HepG2 (cell line): ENCODE results near the gene RAPGEF2. TPM values are rescaled to one million over a fixed set of nuclear protein-coding genes. Genes with fewer than 3 reads are reported as not detected.

Experiments
- ATAC-seq: fragments of 200-7000 bp; cut with Tn5 transposase; 3 replicates; pipeline ENCODE4 v1.9.1; 2020; ENCODE audit warnings: mild to moderate bottlenecking, moderate library complexity
- BruUV-seq: library from RNA; stranded (reverse); fragments of 400-500 nt; replicated peaks from 2 replicates; lab custom pipeline; 2021; lab: Mats Ljungman, UMichigan
- CTCF ChIA-PET: fragments of 300-600 bp; formaldehyde crosslinking; extraction: SDS; loops from one replicate; lab custom pipeline; 2021; ENCODE audit warnings: low total read pairs, inconsistent platforms, low intra/inter-chr PET ratio; lab: Yijun Ruan, JAX
- POLR2A ChIA-PET: fragments of 350-600 bp; sonication (Branson Sonifier 250); formaldehyde crosslinking; loops from one replicate; lab custom pipeline; 2020; ENCODE audit warnings: antibody characterized with exemption, inconsistent platforms; lab: Yijun Ruan, JAX
- DNase-seq: peaks from one replicate; pipeline ENCODE4 v3.0.0-alpha.2; 2015; ENCODE audit warnings: low spot score
- FAIRE-seq: peaks from 3 replicates; lab custom pipeline; 2011; peaks lifted over from hg19 to GRCh38; lab: Jason Lieb, UNC
- H2AFZ ChIP-seq: one replicate; pipeline ENCODE4 v1.6.1; 2011; ENCODE audit warnings: low read length, inconsistent platforms
- H3K27ac ChIP-seq: fragments of 300-600 bp; 3 replicates; pipeline ENCODE4 v1.8.0; 2011; ENCODE audit warnings: mixed run types, mild to moderate bottlenecking, mixed read lengths, low read length, inconsistent platforms; ENCODE audit not compliant: insufficient read depth; ENCODE audit errors: extremely low read length
- H3K27me3 ChIP-seq, 2 experiments: fragments of 200-600 bp in 1 of 2; 2 replicates in 1 of 2; 3 replicates in 1 of 2; pipeline versions ENCODE4 v1.6.0 to v1.8.0; 2011; ENCODE audit warnings: low read length in 2 of 2, mild to moderate bottlenecking in 2 of 2, moderate library complexity in 2 of 2, inconsistent platforms in 1 of 2; ENCODE audit not compliant: insufficient read depth in 2 of 2, control insufficient read depth in 1 of 2
- H3K36me3 ChIP-seq, 2 experiments: fragments of 200-600 bp in 1 of 2; replicated peaks in 1 of 2; 2 replicates in 1 of 2; 3 replicates in 1 of 2; pipeline versions ENCODE4 v1.5.1 to v1.8.0; 2011; ENCODE audit warnings: low read length in 2 of 2, inconsistent platforms in 1 of 2; ENCODE audit not compliant: insufficient read depth in 2 of 2, control insufficient read depth in 1 of 2
- H3K4me1 ChIP-seq: 2 replicates; pipeline ENCODE4 v1.5.1; 2012; ENCODE audit warnings: low read length, inconsistent platforms; ENCODE audit not compliant: insufficient read depth
- H3K4me2 ChIP-seq: 2 replicates; pipeline ENCODE4 v1.6.0; 2011; ENCODE audit warnings: low read depth, low read length, inconsistent platforms
- H3K4me3 ChIP-seq, 3 experiments: fragments of 200-600 bp in 1 of 3; sonication (generic), shearing (Covaris generic) in 1 of 3; replicated peaks in 1 of 3; 2 replicates each; pipeline ENCODE4 v1.5.1; 2011 to 2016; ENCODE audit warnings: low read length in 3 of 3, inconsistent platforms in 2 of 3, low read depth in 2 of 3, mild to moderate bottlenecking in 2 of 3, control low read depth in 1 of 3, mixed read lengths in 1 of 3; ENCODE audit not compliant: insufficient read depth in 1 of 3
- H3K79me2 ChIP-seq: one replicate; pipeline ENCODE4 v1.6.1; 2011; ENCODE audit warnings: low read length, inconsistent platforms; ENCODE audit not compliant: insufficient read depth
- H3K9ac ChIP-seq: 2 replicates; pipeline ENCODE4 v1.6.0; 2011; ENCODE audit warnings: mild to moderate bottlenecking, low read depth, low read length, inconsistent platforms; ENCODE audit not compliant: insufficient read depth
- H3K9me3 ChIP-seq: 2 replicates; pipeline ENCODE4 v1.5.1; 2012; ENCODE audit warnings: mild to moderate bottlenecking, low read length
- H4K20me1 ChIP-seq: 2 replicates; pipeline ENCODE4 v1.6.0; 2011; ENCODE audit warnings: inconsistent platforms, mild to moderate bottlenecking, low read length, moderate library complexity; ENCODE audit not compliant: insufficient read depth
- AHDC1 ChIP-seq: sonication (generic); formaldehyde crosslinking; IDR thresholded peaks from 2 replicates; pipeline ENCODE4 v1.5.1; 2020; ENCODE audit warnings: mild to moderate bottlenecking, missing genetic modification reagents, borderline replicate concordance
- CREB1 ChIP-seq, 2 experiments: fragments of 450-650 bp in 1 of 2; IDR thresholded peaks; 2 replicates each; pipeline ENCODE4 v1.6.1; 2016 to 2017; ENCODE audit warnings: control low read depth in 1 of 2, mild to moderate bottlenecking in 1 of 2, missing compliant biosample characterization in 1 of 2, missing genetic modification characterization in 1 of 2
- DMTF1 ChIP-seq: sonication (generic); formaldehyde crosslinking; IDR thresholded peaks from 2 replicates; pipeline ENCODE4 v1.4.0; 2020; ENCODE audit warnings: mild to moderate bottlenecking, missing genetic modification reagents
- ELF4 ChIP-seq: sonication (generic); formaldehyde crosslinking; IDR thresholded peaks from 2 replicates; pipeline ENCODE4 v1.5.0; 2020; ENCODE audit warnings: missing genetic modification reagents, mild to moderate bottlenecking, moderate library complexity, borderline replicate concordance
- SAP130 ChIP-seq: IDR thresholded peaks from 2 replicates; pipeline ENCODE4 v1.6.1; 2016; ENCODE audit warnings: low read depth
- TEAD2 ChIP-seq: sonication (generic); formaldehyde crosslinking; IDR thresholded peaks from 2 replicates; pipeline ENCODE4 v1.9.0; 2021; ENCODE audit warnings: missing genetic modification reagents
- ZNF577 ChIP-seq: sonication (generic); formaldehyde crosslinking; IDR thresholded peaks from 2 replicates; pipeline ENCODE4 v1.4.0; 2020; ENCODE audit warnings: mild to moderate bottlenecking, low read depth, missing genetic modification reagents, borderline replicate concordance
- ZNF792 ChIP-seq: IDR thresholded peaks from 2 replicates; pipeline ENCODE4 v1.6.1; 2016
- ZNF878 ChIP-seq: sonication (generic); formaldehyde crosslinking; IDR thresholded peaks from 2 replicates; pipeline ENCODE4 v1.8.1; 2023; ENCODE audit warnings: mild to moderate bottlenecking, missing genetic modification reagents, moderate library complexity
- WGBS: methylation state at CpG from one replicate; pipeline ENCODE4 v1.1.6; 2017; ENCODE audit warnings: low lambda C conversion rate; 5-methylcytosine and 5-hydroxymethylcytosine counted together
- in situ Hi-C: cut with HindIII; loops from 2 replicates; pipeline ENCODE4 v1.10.0; 2017; ENCODE audit warnings: low pct_unique_long_range_greater_than_20kb; ENCODE audit not compliant: extremely low pct_ligation_motif_present
- intact Hi-C: fragments of 100-400 bp; cut with micrococcal nuclease; formaldehyde crosslinking; loops from one replicate; pipeline ENCODE4 v1.10.0; 2022; ENCODE audit not compliant: unreplicated experiment
- polyA plus RNA-seq, 8 experiments: library from polyadenylated mRNA; depleted of rRNA in 3 of 8; stranded (reverse) in 7 of 8; unstranded in 1 of 8; fragments of >200 nt; fragmentation: Illumina TruSeq in 4 of 8; extraction: Trizol in 4 of 8; gene quantifications; 2 replicates each; pipeline versions ENCODE4 v1.2.1 to v1.2.3, GENCODE V29; 2011 to 2016; ENCODE audit warnings: low read depth in 4 of 8, missing spikeins in 1 of 8, mixed read lengths in 1 of 8; ENCODE audit not compliant: insufficient read depth in 1 of 8
- total RNA-seq, 5 experiments: library from RNA; depleted of rRNA; stranded (reverse); fragments of >200 nt; fragmentation: Illumina TruSeq; extraction: Trizol; gene quantifications; 2 replicates each; pipeline ENCODE4 v1.2.3, GENCODE V29; 2016; ENCODE audit warnings: low read depth in 1 of 5

Gene RAPGEF2
- total and polyA plus RNA-seq, 2 of the 13 experiments (the other 11 are each of a cell fraction or from before 2014, with no cell fraction given), result 19.2 to 23.0 TPM

GRCh38 chr4:159279084-159279483 is 176.2 kb downstream of the RAPGEF2 start:
- Histone ChIP-seq H3K36me3 (no peaks in the 10 kb centered on the region), H3K4me3 (no peak overlapping the region), H3K9ac (no peak overlapping the region), H3K9me3 (no peaks in the 10 kb centered on the region), H3K27ac (no peak overlapping the region), H2AFZ (no peak overlapping the region), H4K20me1 (no peaks in the 10 kb centered on the region), H3K4me2 (no peak overlapping the region), H3K27me3 (no peaks in the 10 kb centered on the region), H3K4me1 (peaks cover 58% of the 10 kb centered on the region), H3K79me2 (no peaks in the 10 kb centered on the region)
- DNase-seq (no peak), FAIRE-seq (no peak), ATAC-seq (no peak)
- no TSS peak for BruUV-seq
- ChIA-PET POLR2A (no interaction called here), CTCF (no interaction called here)
- TF ChIP-seq ZNF577 (CRISPR knock-in tag) (no peak), ZNF792 (CRISPR knock-in tag) (no peak)
- in situ Hi-C loops (no loop called here), intact Hi-C loops (no loop called here)
- whole genome bisulfite sequencing, result 94% methylated on average over 6 of the region's 6 CpGs

- Histone ChIP-seq H3K27ac (peak overlapping the region; percentile 70), H3K4me1 (peaks cover 63% of the 10 kb centered on the region), H3K9ac (no peak overlapping the region), H3K79me2 (no peaks in the 10 kb centered on the region), H3K36me3 (no peaks in the 10 kb centered on the region), H4K20me1 (no peaks in the 10 kb centered on the region), H3K4me2 (peak overlapping the region; percentile 60), H3K27me3 (no peaks in the 10 kb centered on the region), H3K4me3 (peak overlapping the region in 1 of 3 experiments; percentile 33; a peak in 1 of 6 replicates), H2AFZ (no peak overlapping the region), H3K9me3 (no peaks in the 10 kb centered on the region)
- POLR2A ChIA-PET, result interaction anchor here (0.6 kb wide), 1 partner anchor 489 kb away, joined by 3 read pairs; no protein-coding TSS in a partner anchor
- FAIRE-seq (peak; percentile 23), DNase-seq (peak; percentile 67), ATAC-seq (peak; percentile 91)
- BruUV-seq, result no TSS peak
- 70% methylated on average over 13 of the region's 13 CpGs for WGBS
- intact Hi-C loops, result no loop called here
- CTCF ChIA-PET, result no interaction called here
- in situ Hi-C loops, result no loop called here
- TF ChIP-seq DMTF1 (CRISPR knock-in tag) (no peak), SAP130 (CRISPR knock-in tag) (0 out of 2 replicates have a peak, but pooled peaks have one; percentile 37), TEAD2 (CRISPR knock-in tag) (no peak), ELF4 (CRISPR knock-in tag) (no peak), ZNF878 (peak; percentile 35; the same call in 1 of the 2 replicates), CREB1 (IDR thresholded peaks at IDR 0.05) (no peak), CREB1 (CRISPR knock-in tag; IDR thresholded peaks at IDR 0.05) (peak; percentile 20; the same call in 1 of the 2 replicates), AHDC1 (CRISPR knock-in tag) (peak; percentile 23; the same call in 1 of the 2 replicates)
These were observed 177.7 kb downstream of the RAPGEF2 start for GRCh38 chr4:159280442-159281172.
